Left ventricle myocardium inferior (tissue), 1 donor: ENCODE results near the gene LRRC19. TPM values are rescaled to one million over a fixed set of nuclear protein-coding genes. Genes with fewer than 3 reads are reported as not detected.

Source experiments
- DNase-seq: peaks from one replicate; pipeline ENCODE4 v3.0.0-alpha.2; 2020
- H3K27ac ChIP-seq: fragments of 200-600 bp; replicated peaks from 2 replicates; pipeline ENCODE4 v1.8.0; 2021
- H3K27me3 ChIP-seq: fragments of 200-600 bp; 2 replicates; pipeline ENCODE4 v1.8.0; 2021; ENCODE audit warnings: low read depth
- H3K36me3 ChIP-seq: fragments of 200-600 bp; 2 replicates; pipeline ENCODE4 v1.8.0; 2021
- H3K4me1 ChIP-seq: fragments of 200-600 bp; 2 replicates; pipeline ENCODE4 v1.8.0; 2021
- H3K4me3 ChIP-seq: fragments of 200-600 bp; 2 replicates; pipeline ENCODE4 v1.8.0; 2021; ENCODE audit warnings: mild to moderate bottlenecking, moderate library complexity
- H3K9me3 ChIP-seq: fragments of 200-600 bp; replicated peaks from 2 replicates; pipeline ENCODE4 v1.8.0; 2021
- CTCF ChIP-seq: fragments of 200-600 bp; IDR thresholded peaks from 2 replicates; pipeline ENCODE4 v1.8.0; 2021; ENCODE audit warnings: antibody characterized with exemption, mild to moderate bottlenecking, borderline replicate concordance
- intact Hi-C: fragments of 100-400 bp; cut with micrococcal nuclease; formaldehyde crosslinking; loops from one replicate; pipeline ENCODE4 v1.11.0; 2022
- total RNA-seq: library from RNA; stranded (reverse); fragmentation: NEBNext Ultra II Directional; extraction: Animal tissue kit (Norgen Biotek cat#: 25700); gene quantifications from one replicate; pipeline ENCODE4 v1.2.1, GENCODE V29; 2021
- donor health status: DM: no; HTN: yes; CAD: no; lungs with severe emphysema.

Gene LRRC19
- total RNA-seq, 1 donor from 2014 or later: not detected

- Histone ChIP-seq H3K4me1 (peaks cover 31% of the 10 kb centered on the region), H3K36me3 (no peaks in the 10 kb centered on the region), H3K9me3 (no peaks in the 10 kb centered on the region), H3K4me3 (no peak overlapping the region), H3K27ac (no peak overlapping the region), H3K27me3 (no peaks in the 10 kb centered on the region)
- intact Hi-C loops: loop anchor here (10.0 kb wide), 1 partner anchor 55 kb away; the partner anchor contains the start of gene CAAP1
- no peak for TF ChIP-seq CTCF
- no peak for DNase-seq
These were observed 55.8 kb downstream of the LRRC19 start for GRCh38 chr9:26949637-26950069.

GRCh38 chr9:26947736-26948135 lies 57.7 kb downstream of the LRRC19 start:
- intact Hi-C loops: loop anchor here (10.0 kb wide), 1 partner anchor 53 kb away; the partner anchor contains the start of gene CAAP1

GRCh38 chr9:26946753-26947727 lies 58.4 kb downstream of the LRRC19 start, which contains the start of gene PLAA:
Gene PLAA (minus strand): TSS chr9:26947242. CDS start chr9:26947045, 197 bp downstream.
- Histone ChIP-seq H3K4me1 (peaks cover 47% of the 10 kb centered on the region), H3K36me3 (no peaks in the 10 kb centered on the region), H3K4me3 (peak within 1 kb of the TSS; percentile 95), H3K27me3 (no peaks in the 10 kb centered on the region), H3K9me3 (no peaks in the 10 kb centered on the region), H3K27ac (peak within 1 kb of the TSS; percentile 98)
- intact Hi-C loops: loop anchor here (10.0 kb wide), 1 partner anchor 52 kb away; the partner anchor contains the start of gene CAAP1
- peak; percentile 87 for DNase-seq
- TF ChIP-seq CTCF: peak; percentile 42

More at GRCh38 chr9:26947736-26948135, 57.7 kb downstream of the LRRC19 start:
- H3K4me3 ChIP-seq: peak overlapping the region; percentile 95
- H3K27me3 ChIP-seq: no peaks in the 10 kb centered on the region
- H3K4me1 ChIP-seq: peaks cover 47% of the 10 kb centered on the region
- peak overlapping the region; percentile 98 for H3K27ac ChIP-seq
- H3K9me3 ChIP-seq: no peaks in the 10 kb centered on the region
- no peak for DNase-seq
- H3K36me3 ChIP-seq: no peaks in the 10 kb centered on the region
- no peak for TF ChIP-seq CTCF

- no peaks in the 10 kb centered on the region for H3K9me3 ChIP-seq
- no peak for TF ChIP-seq CTCF
- intact Hi-C loops: loop anchor here (10.0 kb wide), 1 partner anchor 51 kb away; the partner anchor contains the start of gene CAAP1
- no peak overlapping the region for H3K27ac ChIP-seq
- no peaks in the 10 kb centered on the region for H3K27me3 ChIP-seq
- DNase-seq: no peak
- H3K4me3 ChIP-seq: peak overlapping the region; percentile 95
- peaks cover 59% of the 10 kb centered on the region for H3K4me1 ChIP-seq
- no peaks in the 10 kb centered on the region for H3K36me3 ChIP-seq
These were observed 59.9 kb downstream of the LRRC19 start for GRCh38 chr9:26945591-26945990.

Other genes starting within 250 kb of the LRRC19 start
- gene CAAP1, start 112.9 kb downstream of the LRRC19 start, total RNA-seq: 7.9 TPM
- gene PLAA, start 58.4 kb downstream of the LRRC19 start, total RNA-seq: 32.3 TPM
- gene IFT74, start 49.3 kb downstream of the LRRC19 start, total RNA-seq: 10.1 TPM
- gene TEK, start 103.6 kb upstream of the LRRC19 start, total RNA-seq: 21.7 TPM